ENCODE results near the gene ULK4. TPM values are rescaled to one million over a fixed set of nuclear protein-coding genes. Genes with fewer than 3 reads are reported as not detected.
A peak's percentile ranks its signal among the peaks of the same experiment; 100 is the strongest.

The ULK4 gene
- polyA plus RNA-seq, 4 donors: 1.1 to 2.8 (median 1.8) TPM

DNA sequence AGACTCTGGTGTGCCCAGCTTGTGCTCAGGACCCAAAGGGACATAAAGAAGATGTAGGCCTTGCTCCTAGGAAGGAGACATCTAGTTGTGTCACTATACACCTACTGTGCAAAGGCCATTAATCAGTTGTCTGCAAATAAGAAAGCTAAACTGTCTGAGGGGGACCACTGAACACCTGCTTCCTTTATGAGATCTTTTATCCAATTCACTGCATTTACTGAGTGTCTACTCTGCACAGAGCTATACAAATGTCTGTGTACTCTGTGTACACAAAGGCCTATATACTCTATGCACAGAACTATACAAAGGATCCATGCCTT is 637.8 kb downstream of the ULK4 start:
- H3K27me3 ChIP-seq (ENCODE audit: control insufficient read depth in 3 of 3, insufficient read depth in 3 of 3, low read length in 3 of 3): no peaks in the 10 kb centered on the region
- H3K9me3 ChIP-seq (ENCODE audit: control insufficient read depth in 2 of 2, insufficient read depth in 1 of 2, low read depth in 1 of 2, low read length in 1 of 2): no peaks in the 10 kb centered on the region
- H3K4me3 ChIP-seq (ENCODE audit: low read depth in 1 of 3, low read length in 3 of 3): no peak overlapping the region
- no peaks in the 10 kb centered on the region for H3K4me1 ChIP-seq (ENCODE audit: control insufficient read depth in 3 of 3, insufficient read depth in 2 of 3, low read depth in 1 of 3, low read length in 2 of 3)
- H3K27ac ChIP-seq (ENCODE audit: low read depth in 1 of 3, low read length in 2 of 3): no peak overlapping the region
- H3K36me3 ChIP-seq (ENCODE audit: control insufficient read depth in 3 of 3, insufficient read depth in 2 of 3, low read depth in 1 of 3, low read length in 3 of 3): no peaks in the 10 kb centered on the region
- no peak for FAIRE-seq
- no peak for DNase-seq

DNA sequence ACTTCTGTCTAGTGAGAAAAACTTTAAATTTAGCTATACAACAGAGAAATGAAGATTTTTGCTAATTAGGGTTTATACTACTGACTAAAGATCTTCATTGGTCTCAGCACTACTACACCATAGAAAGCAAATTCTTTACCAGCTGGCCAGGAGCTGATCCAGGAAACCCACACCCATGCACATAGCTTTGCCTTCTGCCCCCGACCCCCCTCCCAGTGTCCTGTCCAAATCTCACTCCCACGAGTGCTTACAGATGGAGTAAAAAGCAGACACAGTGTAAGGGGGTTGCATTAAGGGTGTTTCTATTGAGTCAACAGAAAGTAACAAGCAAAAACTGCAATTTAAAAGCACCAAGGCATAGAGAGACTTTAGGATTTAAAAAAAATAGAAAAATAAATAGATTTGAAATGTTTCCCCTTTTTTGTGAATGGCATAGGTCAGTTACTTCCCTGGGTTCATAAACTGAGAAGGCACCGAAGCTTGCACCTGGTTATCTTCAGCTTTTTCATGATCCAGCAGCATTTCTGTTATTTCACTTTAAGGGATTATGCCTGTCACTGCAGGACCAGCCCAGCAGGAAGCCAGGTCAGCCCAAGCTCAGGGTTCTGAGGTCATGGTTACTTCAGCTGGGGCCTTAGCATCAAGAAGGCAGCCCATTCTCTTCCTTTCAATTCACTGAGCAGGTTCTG is 638.3 kb downstream of the ULK4 start:
- H3K27me3 ChIP-seq (ENCODE audit: control insufficient read depth in 3 of 3, insufficient read depth in 3 of 3, low read length in 3 of 3): no peaks in the 10 kb centered on the region
- H3K4me3 ChIP-seq (ENCODE audit: low read depth in 1 of 3, low read length in 3 of 3): no peak overlapping the region
- H3K36me3 ChIP-seq (ENCODE audit: control insufficient read depth in 3 of 3, insufficient read depth in 2 of 3, low read depth in 1 of 3, low read length in 3 of 3): no peaks in the 10 kb centered on the region
- no peaks in the 10 kb centered on the region for H3K9me3 ChIP-seq (ENCODE audit: control insufficient read depth in 2 of 2, insufficient read depth in 1 of 2, low read depth in 1 of 2, low read length in 1 of 2)
- WGBS, 3 donors: 58 to 75% (median 67%) methylated on average over 3 of the region's 3 CpGs
- DNase-seq (no peak), FAIRE-seq (no peak)
- no peaks in the 10 kb centered on the region for H3K4me1 ChIP-seq (ENCODE audit: control insufficient read depth in 3 of 3, insufficient read depth in 2 of 3, low read depth in 1 of 3, low read length in 2 of 3)
- H3K27ac ChIP-seq (ENCODE audit: low read depth in 1 of 3, low read length in 2 of 3): no peak overlapping the region

- FAIRE-seq (no peak), DNase-seq (no peak)
- H3K27me3 ChIP-seq (ENCODE audit: control insufficient read depth in 3 of 3, insufficient read depth in 3 of 3, low read length in 3 of 3): no peaks in the 10 kb centered on the region
- no peak overlapping the region for H3K27ac ChIP-seq (ENCODE audit: low read depth in 1 of 3, low read length in 2 of 3)
- H3K36me3 ChIP-seq (ENCODE audit: control insufficient read depth in 3 of 3, insufficient read depth in 2 of 3, low read depth in 1 of 3, low read length in 3 of 3): no peaks in the 10 kb centered on the region
- 87 to 95% (median 93%) methylated on average over 5 of the region's 5 CpGs for WGBS, 3 donors
- H3K9me3 ChIP-seq (ENCODE audit: control insufficient read depth in 2 of 2, insufficient read depth in 1 of 2, low read depth in 1 of 2, low read length in 1 of 2): no peaks in the 10 kb centered on the region
- H3K4me1 ChIP-seq (ENCODE audit: control insufficient read depth in 3 of 3, insufficient read depth in 2 of 3, low read depth in 1 of 3, low read length in 2 of 3): no peaks in the 10 kb centered on the region
- H3K4me3 ChIP-seq (ENCODE audit: low read depth in 1 of 3, low read length in 3 of 3): no peak overlapping the region
Measured at GRCh38 chr3:41321642-41321980, 640.3 kb downstream of the ULK4 start.

DNA sequence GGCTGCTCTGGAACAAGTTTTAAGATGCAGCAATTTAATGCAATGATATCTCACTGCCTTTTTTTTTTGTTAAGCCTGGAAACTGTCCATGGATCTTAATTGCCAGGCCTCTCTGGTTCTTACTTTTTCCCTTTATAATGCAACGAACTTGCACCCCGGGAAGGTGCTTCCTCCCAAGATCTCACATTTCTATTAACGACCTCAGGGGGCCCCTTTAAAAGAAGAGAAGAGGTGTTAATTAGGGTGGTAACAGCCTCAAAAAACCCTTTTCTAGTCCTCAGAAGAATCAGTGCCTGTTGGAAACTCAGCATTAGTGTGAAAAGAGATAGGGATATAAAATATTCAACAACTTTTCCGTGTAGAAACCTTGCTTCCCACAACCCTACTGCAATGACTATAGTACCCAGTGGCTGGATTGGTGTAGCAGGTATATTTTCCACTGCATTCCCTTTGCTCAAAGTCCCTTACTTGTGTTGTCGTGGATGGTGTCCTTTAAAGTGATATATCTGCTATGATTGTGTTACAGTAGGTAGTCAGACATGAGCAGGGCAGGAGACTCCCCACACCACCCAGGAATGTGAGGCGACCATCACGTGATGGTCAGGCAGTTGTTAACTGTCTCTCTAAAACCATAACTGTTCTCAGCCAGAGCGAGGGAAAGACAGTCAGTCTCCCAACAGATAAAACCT is 640.8 kb downstream of the ULK4 start:
- no peak for DNase-seq
- H3K4me1 ChIP-seq (ENCODE audit: control insufficient read depth in 3 of 3, insufficient read depth in 2 of 3, low read depth in 1 of 3, low read length in 2 of 3): no peaks in the 10 kb centered on the region
- H3K27me3 ChIP-seq (ENCODE audit: control insufficient read depth in 3 of 3, insufficient read depth in 3 of 3, low read length in 3 of 3): no peaks in the 10 kb centered on the region
- no peak overlapping the region for H3K27ac ChIP-seq (ENCODE audit: low read depth in 1 of 3, low read length in 2 of 3)
- FAIRE-seq: no peak
- WGBS, 3 donors: 82 to 87% (median 87%) methylated on average over 8 of the region's 8 CpGs
- H3K36me3 ChIP-seq (ENCODE audit: control insufficient read depth in 3 of 3, insufficient read depth in 2 of 3, low read depth in 1 of 3, low read length in 3 of 3): no peaks in the 10 kb centered on the region
- H3K4me3 ChIP-seq (ENCODE audit: low read depth in 1 of 3, low read length in 3 of 3): no peak overlapping the region
- no peaks in the 10 kb centered on the region for H3K9me3 ChIP-seq (ENCODE audit: control insufficient read depth in 2 of 2, insufficient read depth in 1 of 2, low read depth in 1 of 2, low read length in 1 of 2)

GRCh38 chr3:41318520-41318919 is 643.4 kb downstream of the ULK4 start:
- no peak overlapping the region for H3K4me3 ChIP-seq (ENCODE audit: low read depth in 1 of 3, low read length in 3 of 3)
- no peaks in the 10 kb centered on the region for H3K4me1 ChIP-seq (ENCODE audit: control insufficient read depth in 3 of 3, insufficient read depth in 2 of 3, low read depth in 1 of 3, low read length in 2 of 3)
- H3K36me3 ChIP-seq (ENCODE audit: control insufficient read depth in 3 of 3, insufficient read depth in 2 of 3, low read depth in 1 of 3, low read length in 3 of 3): no peaks in the 10 kb centered on the region
- no peaks in the 10 kb centered on the region for H3K27me3 ChIP-seq (ENCODE audit: control insufficient read depth in 3 of 3, insufficient read depth in 3 of 3, low read length in 3 of 3)
- 65 to 73% (median 70%) methylated on average over 2 of the region's 2 CpGs for WGBS, 3 donors
- DNase-seq (no peak), FAIRE-seq (no peak)
- no peak overlapping the region for H3K27ac ChIP-seq (ENCODE audit: low read depth in 1 of 3, low read length in 2 of 3)
- no peaks in the 10 kb centered on the region for H3K9me3 ChIP-seq (ENCODE audit: control insufficient read depth in 2 of 2, insufficient read depth in 1 of 2, low read depth in 1 of 2, low read length in 1 of 2)

DNA sequence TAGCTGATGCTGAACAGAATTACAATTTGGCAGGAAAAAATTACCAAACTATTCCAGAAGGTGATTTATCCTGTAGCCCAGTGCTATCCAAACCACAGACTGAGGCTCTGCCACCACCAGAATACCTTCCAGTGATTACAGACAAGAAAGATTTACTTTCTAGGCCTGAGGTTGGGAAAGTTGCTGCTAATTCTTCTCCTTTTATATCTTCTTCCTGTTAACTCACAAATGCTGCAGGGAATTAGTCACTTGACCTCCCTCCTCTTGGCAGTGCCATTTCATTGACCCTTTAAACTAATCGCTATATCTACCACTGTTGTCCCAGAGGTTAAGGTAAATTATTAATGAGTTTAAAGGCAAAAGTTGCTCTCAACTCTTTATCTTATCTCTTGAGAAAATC is 644.2 kb downstream of the ULK4 start:
- Histone ChIP-seq H3K27ac (ENCODE audit: low read depth in 1 of 3, low read length in 2 of 3) (no peak overlapping the region), H3K27me3 (ENCODE audit: control insufficient read depth in 3 of 3, insufficient read depth in 3 of 3, low read length in 3 of 3) (no peaks in the 10 kb centered on the region), H3K36me3 (ENCODE audit: control insufficient read depth in 3 of 3, insufficient read depth in 2 of 3, low read depth in 1 of 3, low read length in 3 of 3) (no peaks in the 10 kb centered on the region), H3K9me3 (ENCODE audit: control insufficient read depth in 2 of 2, insufficient read depth in 1 of 2, low read depth in 1 of 2, low read length in 1 of 2) (no peaks in the 10 kb centered on the region), H3K4me1 (ENCODE audit: control insufficient read depth in 3 of 3, insufficient read depth in 2 of 3, low read depth in 1 of 3, low read length in 2 of 3) (no peaks in the 10 kb centered on the region), H3K4me3 (ENCODE audit: low read depth in 1 of 3, low read length in 3 of 3) (no peak overlapping the region)
- DNase-seq (peak; percentile 8 to 37), FAIRE-seq (no peak)
- 20 to 50% (median 26%) methylated on average over 1 of the region's 1 CpG for WGBS, 3 donors

- WGBS, 3 donors: 92 to 95% (median 94%) methylated on average over 6 of the region's 6 CpGs
- Histone ChIP-seq H3K4me1 (ENCODE audit: control insufficient read depth in 3 of 3, insufficient read depth in 2 of 3, low read depth in 1 of 3, low read length in 2 of 3) (no peaks in the 10 kb centered on the region), H3K9me3 (ENCODE audit: control insufficient read depth in 2 of 2, insufficient read depth in 1 of 2, low read depth in 1 of 2, low read length in 1 of 2) (no peaks in the 10 kb centered on the region), H3K27ac (ENCODE audit: low read depth in 1 of 3, low read length in 2 of 3) (no peak overlapping the region), H3K36me3 (ENCODE audit: control insufficient read depth in 3 of 3, insufficient read depth in 2 of 3, low read depth in 1 of 3, low read length in 3 of 3) (no peaks in the 10 kb centered on the region), H3K4me3 (ENCODE audit: low read depth in 1 of 3, low read length in 3 of 3) (no peak overlapping the region), H3K27me3 (ENCODE audit: control insufficient read depth in 3 of 3, insufficient read depth in 3 of 3, low read length in 3 of 3) (no peaks in the 10 kb centered on the region)
- DNase-seq (no peak), FAIRE-seq (no peak)
Measured at GRCh38 chr3:41317298-41317697, 644.6 kb downstream of the ULK4 start.

GRCh38 chr3:41315126-41315525 is 646.8 kb downstream of the ULK4 start:
- H3K4me1 ChIP-seq (ENCODE audit: control insufficient read depth in 3 of 3, insufficient read depth in 2 of 3, low read depth in 1 of 3, low read length in 2 of 3): no peaks in the 10 kb centered on the region
- WGBS, 3 donors: 94 to 99% (median 98%) methylated on average over 2 of the region's 2 CpGs
- FAIRE-seq (no peak), DNase-seq (no peak)
- no peak overlapping the region for H3K27ac ChIP-seq (ENCODE audit: low read depth in 1 of 3, low read length in 2 of 3)
- no peak overlapping the region for H3K4me3 ChIP-seq (ENCODE audit: low read depth in 1 of 3, low read length in 3 of 3)
- H3K36me3 ChIP-seq (ENCODE audit: control insufficient read depth in 3 of 3, insufficient read depth in 2 of 3, low read depth in 1 of 3, low read length in 3 of 3): no peaks in the 10 kb centered on the region
- H3K9me3 ChIP-seq (ENCODE audit: control insufficient read depth in 2 of 2, insufficient read depth in 1 of 2, low read depth in 1 of 2, low read length in 1 of 2): no peaks in the 10 kb centered on the region
- no peaks in the 10 kb centered on the region for H3K27me3 ChIP-seq (ENCODE audit: control insufficient read depth in 3 of 3, insufficient read depth in 3 of 3, low read length in 3 of 3)

GRCh38 chr3:41308119-41308518 is 653.8 kb downstream of the ULK4 start:
- no peaks in the 10 kb centered on the region for H3K27me3 ChIP-seq (ENCODE audit: control insufficient read depth in 3 of 3, insufficient read depth in 3 of 3, low read length in 3 of 3)
- no peaks in the 10 kb centered on the region for H3K4me1 ChIP-seq (ENCODE audit: control insufficient read depth in 3 of 3, insufficient read depth in 2 of 3, low read depth in 1 of 3, low read length in 2 of 3)
- FAIRE-seq: no peak
- no peak overlapping the region for H3K27ac ChIP-seq (ENCODE audit: low read depth in 1 of 3, low read length in 2 of 3)
- no peak overlapping the region for H3K4me3 ChIP-seq (ENCODE audit: low read depth in 1 of 3, low read length in 3 of 3)
- no peaks in the 10 kb centered on the region for H3K9me3 ChIP-seq (ENCODE audit: control insufficient read depth in 2 of 2, insufficient read depth in 1 of 2, low read depth in 1 of 2, low read length in 1 of 2)
- no peaks in the 10 kb centered on the region for H3K36me3 ChIP-seq (ENCODE audit: control insufficient read depth in 3 of 3, insufficient read depth in 2 of 3, low read depth in 1 of 3, low read length in 3 of 3)
- 92 to 96% (median 92%) methylated on average over 2 of the region's 2 CpGs for WGBS, 3 donors
- no peak for DNase-seq
